Subcutaneous abdominal adipose tissue (tissue), 5 donors: ENCODE results near the gene OR2A42.
"Not testable (repeated sequence)": the region's sequence is repeated elsewhere in the genome, so short reads cannot be mapped to it uniquely, and the experiment has no call there.

ENCODE experiments used
- H3K27ac ChIP-seq: one replicate; pipeline ENCODE4 v1.7.0; 2013; ENCODE audit warnings: low read depth, mild to moderate bottlenecking, inconsistent platforms, low read length, moderate library complexity
- H3K27me3 ChIP-seq, 5 donors: one replicate each; pipeline ENCODE4 v1.7.0; 2013; ENCODE audit warnings: low read length in 5 of 5, inconsistent platforms in 1 of 5; ENCODE audit not compliant: control insufficient read depth in 5 of 5, insufficient read depth in 4 of 5
- H3K36me3 ChIP-seq, 5 donors: one replicate each; pipeline ENCODE4 v1.7.0; 2013; ENCODE audit warnings: low read length in 5 of 5; ENCODE audit not compliant: control insufficient read depth in 5 of 5, insufficient read depth in 5 of 5
- H3K4me1 ChIP-seq, 5 donors: one replicate each; pipeline ENCODE4 v1.7.0; 2013; ENCODE audit warnings: low read length in 5 of 5, mild to moderate bottlenecking in 3 of 5, moderate library complexity in 1 of 5; ENCODE audit not compliant: control insufficient read depth in 5 of 5, insufficient read depth in 5 of 5
- H3K4me3 ChIP-seq, 5 donors: one replicate each; pipeline ENCODE4 v1.7.0; 2013; ENCODE audit warnings: low read length in 5 of 5, low read depth in 1 of 5
- H3K9ac ChIP-seq, 5 donors: one replicate each; pipeline ENCODE4 v1.7.0; 2013; ENCODE audit warnings: low read length in 5 of 5, mild to moderate bottlenecking in 4 of 5, moderate library complexity in 3 of 5
- H3K9me3 ChIP-seq, 5 donors: one replicate each; pipeline ENCODE4 v1.7.0; 2013; ENCODE audit warnings: low read length in 5 of 5; ENCODE audit not compliant: control insufficient read depth in 5 of 5
- donor health status: healthy.
- donor health status: healthy.
- donor health status: healthy.
- donor health status: healthy.
- donor health status: healthy.

Gene OR2A42

GRCh38 chr7:144239365-144239764 is at the start of gene OR2A42:
Gene OR2A42 (minus strand): TSS chr7:144239605. CDS start chr7:144232843, 6,762 bp downstream.
- H3K9ac ChIP-seq, H3K9me3 ChIP-seq, H3K4me1 ChIP-seq, H3K4me3 ChIP-seq, H3K27me3 ChIP-seq, H3K36me3 ChIP-seq, H3K27ac ChIP-seq: not testable (repeated sequence)

GRCh38 chr7:144287171-144287784 is 47.9 kb upstream of the OR2A42 start:
- not testable (repeated sequence) for H3K36me3 ChIP-seq, H3K27ac ChIP-seq, H3K27me3 ChIP-seq, H3K9me3 ChIP-seq, H3K4me1 ChIP-seq, H3K9ac ChIP-seq, H3K4me3 ChIP-seq

- not testable (repeated sequence) for H3K4me3 ChIP-seq, H3K27me3 ChIP-seq, H3K4me1 ChIP-seq, H3K36me3 ChIP-seq, H3K27ac ChIP-seq, H3K9me3 ChIP-seq, H3K9ac ChIP-seq
Measured at GRCh38 chr7:144283716-144284115, 44.3 kb upstream of the OR2A42 start.

- not testable (repeated sequence) for H3K36me3 ChIP-seq, H3K27me3 ChIP-seq, H3K4me1 ChIP-seq, H3K4me3 ChIP-seq, H3K27ac ChIP-seq, H3K9ac ChIP-seq, H3K9me3 ChIP-seq
Measured at GRCh38 chr7:144282490-144282889, 43.1 kb upstream of the OR2A42 start.

- not testable (repeated sequence) for H3K9me3 ChIP-seq, H3K36me3 ChIP-seq, H3K9ac ChIP-seq, H3K4me3 ChIP-seq, H3K4me1 ChIP-seq, H3K27me3 ChIP-seq, H3K27ac ChIP-seq
Measured at GRCh38 chr7:144281981-144282380, 42.6 kb upstream of the OR2A42 start.

GRCh38 chr7:144280010-144280409 is 40.6 kb upstream of the OR2A42 start:
- not testable (repeated sequence) for H3K27ac ChIP-seq, H3K27me3 ChIP-seq, H3K9ac ChIP-seq, H3K4me3 ChIP-seq, H3K36me3 ChIP-seq, H3K4me1 ChIP-seq, H3K9me3 ChIP-seq

- H3K27me3 ChIP-seq, H3K36me3 ChIP-seq, H3K27ac ChIP-seq, H3K9ac ChIP-seq, H3K9me3 ChIP-seq, H3K4me1 ChIP-seq, H3K4me3 ChIP-seq: not testable (repeated sequence)
Measured at GRCh38 chr7:144275281-144275680, 35.9 kb upstream of the OR2A42 start.

GRCh38 chr7:144269188-144269587 is 29.8 kb upstream of the OR2A42 start, which contains the start of gene CTAGE8:
Gene CTAGE8 (minus strand): TSS chr7:144269288. CDS start chr7:144269250, 38 bp downstream.
- not testable (repeated sequence) for H3K27me3 ChIP-seq, H3K9ac ChIP-seq, H3K9me3 ChIP-seq, H3K4me1 ChIP-seq, H3K27ac ChIP-seq, H3K4me3 ChIP-seq, H3K36me3 ChIP-seq

GRCh38 chr7:144264692-144265091 is 25.3 kb upstream of the OR2A42 start, which contains the start of gene OR2A7:
Gene OR2A7 (minus strand): TSS chr7:144264792. CDS start chr7:144259628, 5,164 bp downstream.
- not testable (repeated sequence) for H3K36me3 ChIP-seq, H3K9me3 ChIP-seq, H3K27me3 ChIP-seq, H3K4me3 ChIP-seq, H3K4me1 ChIP-seq, H3K27ac ChIP-seq, H3K9ac ChIP-seq

GRCh38 chr7:144262128-144262527 is 22.7 kb upstream of the OR2A42 start:
- not testable (repeated sequence) for H3K4me1 ChIP-seq, H3K27me3 ChIP-seq, H3K9ac ChIP-seq, H3K36me3 ChIP-seq, H3K9me3 ChIP-seq, H3K4me3 ChIP-seq, H3K27ac ChIP-seq

GRCh38 chr7:144259067-144259466 is 19.7 kb upstream of the OR2A42 start:
- not testable (repeated sequence) for H3K4me1 ChIP-seq, H3K36me3 ChIP-seq, H3K27me3 ChIP-seq, H3K27ac ChIP-seq, H3K4me3 ChIP-seq, H3K9me3 ChIP-seq, H3K9ac ChIP-seq
